Esophagus squamous epithelium (tissue), 5 donors: ENCODE results near the gene COA6. TPM values are rescaled to one million over a fixed set of nuclear protein-coding genes. Genes with fewer than 3 reads are reported as not detected.
"Not testable (repeated sequence)": the region's sequence is repeated elsewhere in the genome, so short reads cannot be mapped to it uniquely, and the experiment has no call there.

Source experiments
- DNase-seq: peaks from one replicate; lab custom pipeline; 2025; lab: John Stamatoyannopoulos, UW
- H3K27ac ChIP-seq, 4 donors: fragments of 200-600 bp; sonication (generic); one replicate each; pipeline ENCODE4 v1.5.1; 2016 to 2019; ENCODE audit warnings: mild to moderate bottlenecking in 1 of 4
- H3K27me3 ChIP-seq, 4 donors: fragments of 200-600 bp; sonication (generic); 1 replicate in 3 of 4; 2 replicates in 1 of 4; pipeline versions ENCODE4 v1.5.1 to v1.6.0; 2017 to 2021; ENCODE audit warnings: antibody characterized with exemption in 1 of 4
- H3K36me3 ChIP-seq, 3 donors: fragments of 200-600 bp; sonication (generic); one replicate each; pipeline ENCODE4 v1.5.1; 2016 to 2019
- H3K4me1 ChIP-seq, 3 donors: fragments of 200-600 bp; sonication (generic); one replicate each; pipeline ENCODE4 v1.5.1; 2017 to 2019
- H3K4me3 ChIP-seq, 4 donors: fragments of 200-600 bp; sonication (generic); 1 replicate in 3 of 4; 2 replicates in 1 of 4; pipeline ENCODE4 v1.5.1; 2016 to 2019; ENCODE audit warnings: mild to moderate bottlenecking in 2 of 4, moderate library complexity in 1 of 4
- H3K9me3 ChIP-seq, 3 donors: fragments of 200-600 bp; sonication (generic); one replicate each; pipeline ENCODE4 v1.5.1; 2016 to 2019
- CTCF ChIP-seq, 6 experiments: fragments of 450-650 bp in 4 of 6; fragments of 200-600 bp in 2 of 6; sonication (generic) in 2 of 6; IDR thresholded peaks; one replicate each; pipeline ENCODE4 v1.5.1; 2016 to 2019; ENCODE audit warnings: antibody characterized with exemption in 6 of 6, mild to moderate bottlenecking in 4 of 6, moderate library complexity in 4 of 6
- POLR2A ChIP-seq, 4 donors: fragments of 450-650 bp; IDR thresholded peaks; one replicate each; pipeline ENCODE4 v1.6.1; 2017; ENCODE audit warnings: antibody characterized with exemption in 4 of 4, mild to moderate bottlenecking in 4 of 4, moderate library complexity in 3 of 4
- WGBS, 2 donors: methylation state at CpG; one replicate each; pipeline ENCODE4 v1.1.5; 2018; 5-methylcytosine and 5-hydroxymethylcytosine counted together
- intact Hi-C: fragments of 100-400 bp; cut with DNase I; formaldehyde crosslinking; loops from one replicate; pipeline ENCODE4 v1.15.0; 2022
- total RNA-seq, 4 donors: library from RNA; depleted of rRNA; stranded (reverse); fragments of >200 nt; gene quantifications; one replicate each; pipeline ENCODE4 v1.1.0, GENCODE V29; 2016
- donor health status: DM: yes; HTN: yes; CAD: no.

Gene COA6
- total RNA-seq, 4 donors from 2014 or later, result 17.1 to 33.5 (median 24.6) TPM

- TF ChIP-seq CTCF (IDR thresholded peaks at IDR 0.05), result no peak
- TF ChIP-seq POLR2A (IDR thresholded peaks at IDR 0.05), result no peak
- peaks cover 4 to 40% (median 16%) of the 10 kb centered on the region in 3 donors for H3K4me1 ChIP-seq
- intact Hi-C loops, result no loop called here
- 1 to 3% methylated on average over 6 of the region's 6 CpGs for WGBS, 2 donors
- no peaks in the 10 kb centered on the region for H3K9me3 ChIP-seq
- peak overlapping the region; percentile 93 to 97 (median 97) for H3K27ac ChIP-seq
- DNase-seq, result no peak
- H3K4me3 ChIP-seq, result peak overlapping the region; percentile 69 to 94 (median 93)
- peaks cover 9 to 40% (median 17%) of the 10 kb centered on the region in 3 donors for H3K36me3 ChIP-seq
- H3K27me3 ChIP-seq, result no peaks in the 10 kb centered on the region
Observed at GRCh38 chr1:234373959-234374254, 651 bp downstream of the COA6 start.

GRCh38 chr1:234375672-234376071, 2.4 kb downstream of the COA6 start:
- no peak for DNase-seq
- Histone ChIP-seq H3K36me3 (peaks cover 9 to 58% (median 17%) of the 10 kb centered on the region in 3 donors), H3K4me3 (no peak overlapping the region)

GRCh38 chr1:234379591-234380109, 6.4 kb downstream of the COA6 start:
- Histone ChIP-seq H3K4me1 (peaks cover 0 to 11% (median 4%) of the 10 kb centered on the region in 3 donors), H3K36me3 (peaks cover 9 to 96% (median 17%) of the 10 kb centered on the region in 3 donors)
- H3K9me3 ChIP-seq, H3K27me3 ChIP-seq, H3K27ac ChIP-seq, DNase-seq, H3K4me3 ChIP-seq, intact Hi-C loops: not testable (repeated sequence)
- WGBS, 2 donors, result 96 to 97% methylated on average over 5 of the region's 5 CpGs

More at GRCh38 chr1:234375672-234376071, 2.4 kb downstream of the COA6 start:
- TF ChIP-seq CTCF (IDR thresholded peaks at IDR 0.05) (no peak), POLR2A (IDR thresholded peaks at IDR 0.05) (no peak)
- Histone ChIP-seq H3K27ac (no peak overlapping the region), H3K4me1 (peaks cover 4 to 34% (median 16%) of the 10 kb centered on the region in 3 donors), H3K27me3 (no peaks in the 10 kb centered on the region), H3K9me3 (no peaks in the 10 kb centered on the region)
- intact Hi-C loops, result no loop called here
- 76 to 85% methylated on average over 7 of the region's 7 CpGs for WGBS, 2 donors

GRCh38 chr1:234381699-234382555, 8.7 kb downstream of the COA6 start:
- no peak overlapping the region for H3K27ac ChIP-seq
- no peaks in the 10 kb centered on the region for H3K27me3 ChIP-seq
- no peak for DNase-seq
- intact Hi-C loops, result no loop called here
- 87 to 91% methylated on average over 10 of the region's 10 CpGs for WGBS, 2 donors
- H3K4me3 ChIP-seq, result no peak overlapping the region
- peaks cover 5 to 94% (median 8%) of the 10 kb centered on the region in 3 donors for H3K36me3 ChIP-seq
- TF ChIP-seq POLR2A (IDR thresholded peaks at IDR 0.05) (no peak), CTCF (IDR thresholded peaks at IDR 0.05) (no peak)
- H3K4me1 ChIP-seq, result no peaks in the 10 kb centered on the region
- H3K9me3 ChIP-seq, result no peaks in the 10 kb centered on the region

- peaks cover 0 to 59% (median 0%) of the 10 kb centered on the region in 3 donors for H3K36me3 ChIP-seq
- H3K4me3 ChIP-seq, result no peak overlapping the region
- WGBS, 2 donors, result 90 to 95% methylated on average over 6 of the region's 6 CpGs
- no peaks in the 10 kb centered on the region for H3K27me3 ChIP-seq
- no peaks in the 10 kb centered on the region for H3K4me1 ChIP-seq
- DNase-seq, result no peak
- H3K9me3 ChIP-seq, result no peaks in the 10 kb centered on the region
- no peak for TF ChIP-seq CTCF (IDR thresholded peaks at IDR 0.05)
- no peak for TF ChIP-seq POLR2A (IDR thresholded peaks at IDR 0.05)
- intact Hi-C loops, result no loop called here
- no peak overlapping the region for H3K27ac ChIP-seq
Observed at GRCh38 chr1:234386122-234386521, 12.9 kb downstream of the COA6 start.
